ENCODE results near the gene BRD3.

DNA sequence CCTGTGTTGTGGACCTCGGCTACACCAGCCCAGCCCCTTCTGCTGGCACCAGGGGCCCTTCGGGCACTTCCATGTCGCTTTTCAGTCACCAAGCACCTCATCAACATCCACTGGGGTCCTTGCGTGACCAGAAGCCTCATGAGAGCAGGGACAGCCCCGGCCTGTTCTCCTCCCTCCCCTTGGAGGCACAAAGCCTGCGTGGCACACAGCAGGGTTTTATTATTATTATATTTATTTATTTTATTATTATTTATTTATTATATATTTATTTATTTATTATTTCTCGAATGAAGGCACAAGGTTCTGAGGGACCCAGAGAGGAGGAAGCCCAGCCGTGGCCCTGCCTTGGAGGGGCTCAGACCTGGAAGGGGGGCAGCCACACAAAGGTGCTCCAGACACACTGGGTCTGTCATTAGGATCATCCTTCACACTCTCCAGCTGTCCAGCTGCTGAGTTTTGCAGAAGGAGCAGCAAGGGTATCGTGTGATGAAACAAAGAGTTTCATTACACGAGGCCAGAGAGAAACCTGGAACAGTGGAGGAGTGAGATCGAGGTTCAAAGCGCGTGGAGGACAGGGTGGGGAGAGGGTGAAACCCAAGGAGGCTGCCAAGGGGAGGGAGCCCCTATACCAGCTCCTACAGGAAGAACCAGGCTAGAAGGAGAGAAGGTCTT, 80.9 kb downstream of the BRD3 start:
- TF ChIP-seq, protein P1, sequence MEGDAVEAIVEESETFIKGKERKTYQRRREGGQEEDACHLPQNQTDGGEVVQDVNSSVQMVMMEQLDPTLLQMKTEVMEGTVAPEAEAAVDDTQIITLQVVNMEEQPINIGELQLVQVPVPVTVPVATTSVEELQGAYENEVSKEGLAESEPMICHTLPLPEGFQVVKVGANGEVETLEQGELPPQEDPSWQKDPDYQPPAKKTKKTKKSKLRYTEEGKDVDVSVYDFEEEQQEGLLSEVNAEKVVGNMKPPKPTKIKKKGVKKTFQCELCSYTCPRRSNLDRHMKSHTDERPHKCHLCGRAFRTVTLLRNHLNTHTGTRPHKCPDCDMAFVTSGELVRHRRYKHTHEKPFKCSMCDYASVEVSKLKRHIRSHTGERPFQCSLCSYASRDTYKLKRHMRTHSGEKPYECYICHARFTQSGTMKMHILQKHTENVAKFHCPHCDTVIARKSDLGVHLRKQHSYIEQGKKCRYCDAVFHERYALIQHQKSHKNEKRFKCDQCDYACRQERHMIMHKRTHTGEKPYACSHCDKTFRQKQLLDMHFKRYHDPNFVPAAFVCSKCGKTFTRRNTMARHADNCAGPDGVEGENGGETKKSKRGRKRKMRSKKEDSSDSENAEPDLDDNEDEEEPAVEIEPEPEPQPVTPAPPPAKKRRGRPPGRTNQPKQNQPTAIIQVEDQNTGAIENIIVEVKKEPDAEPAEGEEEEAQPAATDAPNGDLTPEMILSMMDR (optimal IDR thresholded peaks at IDR 0.05 in 1 of 3, IDR thresholded peaks at IDR 0.05 in 1 of 3, conservative IDR thresholded peaks at IDR 0.05 in 1 of 3; ENCODE audit: extremely low read depth in 1 of 3, insufficient read depth in 2 of 3, low read length in 3 of 3), result no peak
- TF ChIP-seq EZH2 (IDR thresholded peaks at IDR 0.05; ENCODE audit: low read length), result no peak
